IPS-20b (cell line): ENCODE measurements around the gene EIF5AL1.
"Not testable (repeated sequence)": the region's sequence is repeated elsewhere in the genome, so short reads cannot be mapped to it uniquely, and the experiment has no call there.

ENCODE experiments used
- H3K27ac ChIP-seq: one replicate; pipeline ENCODE4 v1.5.1; 2013; ENCODE audit warnings: low read length
- H3K27me3 ChIP-seq: 2 replicates; pipeline ENCODE4 v1.6.1; 2013; ENCODE audit warnings: mild to moderate bottlenecking, low read length, inconsistent platforms; ENCODE audit not compliant: insufficient read depth
- H3K36me3 ChIP-seq: 2 replicates; pipeline ENCODE4 v1.6.1; 2013; ENCODE audit warnings: low read depth, mild to moderate bottlenecking, inconsistent platforms, low read length, moderate library complexity; ENCODE audit not compliant: insufficient read depth
- H3K4me1 ChIP-seq: 2 replicates; pipeline ENCODE4 v1.6.1; 2013; ENCODE audit warnings: mild to moderate bottlenecking, control low read depth, inconsistent platforms, low read length, moderate library complexity; ENCODE audit not compliant: insufficient read depth
- H3K4me3 ChIP-seq: 2 replicates; pipeline ENCODE4 v1.5.1; 2013; ENCODE audit warnings: mild to moderate bottlenecking, low read length, inconsistent platforms
- H3K9ac ChIP-seq: 2 replicates; pipeline ENCODE4 v1.6.1; 2013; ENCODE audit warnings: low read depth, mild to moderate bottlenecking, inconsistent platforms, low read length, moderate library complexity
- H3K9me3 ChIP-seq: 2 replicates; pipeline ENCODE4 v1.6.1; 2013; ENCODE audit warnings: mild to moderate bottlenecking, low read depth, low read length, inconsistent platforms; ENCODE audit not compliant: insufficient read depth

EIF5AL1 gene

GRCh38 chr10:79502561-79503309 lies 9.6 kb upstream of the EIF5AL1 start:
- no peak overlapping the region for H3K27ac ChIP-seq
- no peak overlapping the region for H3K9ac ChIP-seq
- no peaks in the 10 kb centered on the region for H3K9me3 ChIP-seq
- peaks cover 25% of the 10 kb centered on the region for H3K27me3 ChIP-seq
- no peaks in the 10 kb centered on the region for H3K36me3 ChIP-seq
- no peak overlapping the region for H3K4me3 ChIP-seq
- H3K4me1 ChIP-seq, result no peaks in the 10 kb centered on the region

GRCh38 chr10:79503787-79504186 lies 8.5 kb upstream of the EIF5AL1 start:
- not testable (repeated sequence) for H3K9me3 ChIP-seq, H3K36me3 ChIP-seq
- peaks cover 25% of the 10 kb centered on the region for H3K27me3 ChIP-seq

GRCh38 chr10:79504483-79504882 lies 7.8 kb upstream of the EIF5AL1 start:
- peaks cover 25% of the 10 kb centered on the region for H3K27me3 ChIP-seq
- not testable (repeated sequence) for H3K9me3 ChIP-seq, H3K4me1 ChIP-seq, H3K9ac ChIP-seq, H3K36me3 ChIP-seq, H3K4me3 ChIP-seq, H3K27ac ChIP-seq

More at GRCh38 chr10:79503787-79504186, 8.5 kb upstream of the EIF5AL1 start:
- not testable (repeated sequence) for H3K4me3 ChIP-seq, H3K9ac ChIP-seq, H3K27ac ChIP-seq, H3K4me1 ChIP-seq

GRCh38 chr10:79505328-79505727 lies 7.0 kb upstream of the EIF5AL1 start:
- H3K27me3 ChIP-seq, result peaks cover 25% of the 10 kb centered on the region
- H3K4me1 ChIP-seq, H3K4me3 ChIP-seq, H3K9me3 ChIP-seq, H3K36me3 ChIP-seq, H3K9ac ChIP-seq, H3K27ac ChIP-seq: not testable (repeated sequence)

- no peak overlapping the region for H3K27ac ChIP-seq
- H3K36me3 ChIP-seq, result no peaks in the 10 kb centered on the region
- no peaks in the 10 kb centered on the region for H3K4me1 ChIP-seq
- no peak overlapping the region for H3K4me3 ChIP-seq
- H3K27me3 ChIP-seq, result peaks cover 25% of the 10 kb centered on the region
- H3K9me3 ChIP-seq, result no peaks in the 10 kb centered on the region
- no peak overlapping the region for H3K9ac ChIP-seq
Observed at GRCh38 chr10:79505829-79506228, 6.5 kb upstream of the EIF5AL1 start.

GRCh38 chr10:79507440-79508167 lies 4.7 kb upstream of the EIF5AL1 start:
- Histone ChIP-seq H3K4me1 (no peaks in the 10 kb centered on the region), H3K4me3 (no peak overlapping the region), H3K27me3 (peaks cover 24% of the 10 kb centered on the region), H3K9me3 (no peaks in the 10 kb centered on the region), H3K9ac (no peak overlapping the region), H3K36me3 (no peaks in the 10 kb centered on the region), H3K27ac (no peak overlapping the region)

GRCh38 chr10:79508245-79508644 lies 4.1 kb upstream of the EIF5AL1 start:
- H3K9ac ChIP-seq, H3K36me3 ChIP-seq, H3K27ac ChIP-seq, H3K4me3 ChIP-seq, H3K4me1 ChIP-seq, H3K9me3 ChIP-seq: not testable (repeated sequence)
- H3K27me3 ChIP-seq, result peaks cover 18% of the 10 kb centered on the region

- H3K36me3 ChIP-seq, H3K4me3 ChIP-seq, H3K9ac ChIP-seq: not testable (repeated sequence)
Observed at GRCh38 chr10:79509306-79509933, 2.9 kb upstream of the EIF5AL1 start.

GRCh38 chr10:79509934-79510508 lies 2.3 kb upstream of the EIF5AL1 start:
- H3K27me3 ChIP-seq, result peaks cover 16% of the 10 kb centered on the region
- H3K4me1 ChIP-seq, H3K36me3 ChIP-seq, H3K27ac ChIP-seq, H3K4me3 ChIP-seq, H3K9ac ChIP-seq, H3K9me3 ChIP-seq: not testable (repeated sequence)

More at GRCh38 chr10:79509306-79509933, 2.9 kb upstream of the EIF5AL1 start:
- not testable (repeated sequence) for H3K9me3 ChIP-seq, H3K27ac ChIP-seq, H3K4me1 ChIP-seq
- peaks cover 16% of the 10 kb centered on the region for H3K27me3 ChIP-seq

- H3K4me1 ChIP-seq, H3K36me3 ChIP-seq, H3K9me3 ChIP-seq, H3K27me3 ChIP-seq, H3K27ac ChIP-seq, H3K9ac ChIP-seq, H3K4me3 ChIP-seq: not testable (repeated sequence)
Observed at GRCh38 chr10:79516532-79517205, 4.3 kb downstream of the EIF5AL1 start.

GRCh38 chr10:79517567-79517966 lies 5.2 kb downstream of the EIF5AL1 start:
- not testable (repeated sequence) for H3K27me3 ChIP-seq, H3K9me3 ChIP-seq, H3K9ac ChIP-seq, H3K4me1 ChIP-seq, H3K36me3 ChIP-seq, H3K27ac ChIP-seq, H3K4me3 ChIP-seq
